NCI-H1436 (cell line): ENCODE data around the gene ETDB.
"Not testable (repeated sequence)": the region's sequence is repeated elsewhere in the genome, so short reads cannot be mapped to it uniquely, and the experiment has no call there.

Experiments used
- DNase-seq: peaks from one replicate; lab custom pipeline; 2025; lab: John Stamatoyannopoulos, UW

Gene ETDB

GRCh38 chrX:135120056-135120576, at the start of gene ETDB:
TSS of gene ETDB (minus strand) at chrX:135120526. CDS start at chrX:135119261, 1,265 bp downstream.
- DNase-seq = not testable (repeated sequence)

DNA sequence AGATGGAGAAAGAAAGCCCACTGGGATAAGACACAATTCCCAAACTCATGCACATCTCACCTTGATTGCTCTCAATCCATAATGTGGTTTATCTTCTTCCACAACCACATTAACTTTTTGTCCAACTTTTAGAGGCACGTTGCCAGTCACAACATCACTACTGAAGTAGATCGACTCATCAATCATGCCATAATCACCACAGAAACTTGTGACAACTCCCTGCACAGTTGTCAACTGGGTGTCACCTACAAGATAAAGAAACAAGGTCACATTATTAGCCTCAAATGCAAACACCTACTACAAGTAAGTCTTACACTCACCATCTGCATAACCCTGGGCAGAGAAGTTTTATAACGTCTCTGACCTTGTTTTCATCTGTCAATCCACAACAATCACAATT, 49.2 kb upstream of the ETDB start:
- not testable (repeated sequence) for DNase-seq

DNA sequence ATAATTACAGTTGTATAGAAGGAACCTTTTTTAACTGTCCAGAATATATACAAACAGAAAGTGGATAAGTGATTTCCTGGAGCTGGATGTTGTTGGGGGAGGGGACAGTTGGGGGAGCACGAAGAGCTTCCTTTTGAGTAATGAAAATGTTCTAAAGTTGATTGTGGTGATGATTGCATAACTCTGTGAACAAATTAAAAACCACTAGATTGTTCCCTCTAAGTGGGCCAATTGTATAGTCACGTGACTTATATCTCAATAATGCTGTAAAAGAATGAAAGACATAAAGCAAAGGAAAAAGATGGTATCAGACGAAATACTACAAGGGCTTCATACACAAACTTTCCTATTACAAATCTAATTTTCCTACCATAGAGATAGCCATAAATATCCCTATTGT, 48.2 kb upstream of the ETDB start:
- DNase-seq = no peak

DNA sequence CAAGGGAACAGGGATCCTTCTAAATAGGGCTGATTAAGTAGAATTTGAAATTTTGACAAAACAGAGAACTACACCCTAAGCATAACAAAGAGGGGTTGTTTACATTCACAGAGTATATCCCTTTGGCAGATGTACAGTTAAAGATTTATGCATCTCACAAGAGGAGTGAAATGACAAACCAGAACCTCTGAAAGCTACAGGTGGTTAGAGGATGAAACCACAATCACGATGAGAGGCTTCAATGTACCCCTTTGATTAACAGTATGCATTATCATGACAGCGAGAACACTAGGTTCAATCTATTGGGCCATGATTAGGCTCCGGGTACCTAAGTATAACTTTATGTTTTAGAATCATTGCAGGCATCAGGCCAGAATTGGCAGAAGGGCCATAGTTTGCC, 34.4 kb upstream of the ETDB start:
- not testable (repeated sequence) for DNase-seq

DNA sequence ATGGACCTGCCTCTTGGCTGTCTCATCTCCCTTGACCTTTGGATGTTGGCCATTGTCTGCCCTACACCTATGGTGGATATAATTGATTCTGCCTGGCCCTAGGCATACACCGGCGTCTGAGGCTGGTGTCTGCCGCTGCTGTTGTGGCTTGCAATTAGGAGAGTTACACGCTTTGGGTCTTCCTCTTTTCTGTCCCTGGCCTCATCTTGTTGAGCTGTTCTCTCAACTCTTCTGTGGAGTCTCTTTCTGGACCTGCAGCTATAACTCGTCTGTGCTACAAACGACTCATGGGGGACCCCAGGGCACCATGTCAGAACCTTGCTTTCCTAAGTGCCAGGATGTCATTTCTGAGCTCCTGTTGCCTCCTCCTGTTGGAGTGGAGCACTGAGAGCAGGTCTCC, 5.8 kb upstream of the ETDB start:
- DNase-seq = not testable (repeated sequence)

DNA sequence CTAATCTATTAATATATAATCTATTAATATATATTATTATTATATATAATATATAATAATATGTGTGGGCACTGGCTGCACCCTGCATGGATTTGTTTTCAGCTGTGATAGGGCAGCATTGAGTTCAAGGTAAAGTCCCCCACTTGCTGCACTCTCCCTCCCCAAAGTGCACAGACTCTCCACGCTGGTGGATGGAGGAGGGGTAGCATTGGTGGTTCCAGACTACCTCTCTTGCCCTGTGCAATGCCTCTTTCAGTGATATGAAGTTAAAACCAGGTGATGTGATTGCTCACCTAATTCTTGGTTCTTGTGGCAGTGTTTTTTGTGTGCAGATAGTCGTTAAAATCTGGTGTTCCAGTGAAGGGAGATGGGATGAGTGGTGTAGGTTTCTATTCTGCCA, 4.3 kb downstream of the ETDB start:
- DNase-seq = not testable (repeated sequence)

DNA sequence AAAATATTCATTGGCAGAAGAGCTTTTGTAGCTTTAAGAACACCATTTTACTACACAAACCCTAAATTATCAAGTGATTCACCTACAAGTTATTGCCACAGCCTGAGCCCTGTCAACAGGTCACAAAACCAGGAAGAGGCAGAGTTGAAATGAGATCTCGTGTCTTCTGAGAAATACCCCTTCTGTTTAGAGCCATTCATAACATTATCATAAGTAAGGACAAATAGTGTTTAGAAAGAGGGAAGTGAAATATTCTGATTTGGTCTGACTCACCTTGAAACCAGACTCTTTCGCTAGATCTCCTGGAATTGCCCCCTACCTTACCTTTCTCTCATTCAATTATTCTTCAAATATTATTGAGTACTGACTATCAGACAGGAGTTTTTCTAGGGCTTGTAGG, 5.9 kb downstream of the ETDB start:
- no peak for DNase-seq

DNA sequence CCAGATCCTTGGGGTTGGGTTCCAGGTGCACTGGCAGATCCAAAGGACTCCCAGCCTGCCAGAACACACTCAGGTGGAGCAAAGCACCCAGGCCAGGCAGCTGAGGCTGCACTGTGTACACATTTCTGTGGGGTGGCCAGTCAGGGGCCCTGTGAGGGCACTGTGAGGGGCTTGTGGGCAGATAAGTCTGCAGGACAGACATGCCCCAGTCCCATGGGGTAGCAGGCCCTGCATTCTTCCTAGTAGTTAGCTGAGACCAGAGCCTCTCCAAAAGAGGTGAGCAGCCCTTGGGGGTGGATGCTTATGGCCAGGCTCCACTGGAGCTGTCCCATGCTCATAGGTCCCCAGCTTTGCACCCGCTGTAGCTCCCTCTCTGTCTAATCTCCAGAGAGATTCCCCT, 7.6 kb downstream of the ETDB start:
- DNase-seq = no peak

DNA sequence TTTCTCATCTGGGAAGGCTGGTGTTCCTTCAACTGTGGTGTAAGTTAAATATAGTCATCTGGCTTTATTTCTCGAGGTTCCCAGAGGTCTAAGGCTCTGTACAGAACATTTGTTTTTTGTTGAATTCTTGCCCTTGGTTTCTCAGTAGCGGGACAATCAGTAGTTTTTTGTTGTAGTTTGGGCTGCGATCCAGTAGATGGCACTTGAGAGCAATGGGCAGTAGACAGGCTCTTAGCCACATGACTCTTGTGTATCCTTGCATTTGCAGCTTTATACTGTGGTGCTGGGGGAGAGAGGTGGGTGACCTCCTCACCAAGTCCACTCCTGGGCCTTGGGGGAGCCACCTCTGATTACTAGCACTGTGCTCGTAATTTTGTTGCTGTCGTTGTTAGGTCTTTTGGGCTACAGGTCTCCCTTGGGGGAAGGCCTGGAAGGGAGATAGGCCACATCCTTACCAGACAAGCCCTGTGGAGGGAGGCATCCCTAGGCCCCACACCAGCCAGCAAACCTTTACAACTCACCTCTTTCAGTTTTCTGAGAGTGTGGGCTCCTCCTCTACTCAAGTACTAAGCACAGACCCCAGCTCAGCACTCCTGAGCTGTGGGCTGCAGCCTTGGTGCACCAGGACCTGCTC, 8.1 kb downstream of the ETDB start:
- DNase-seq = peak; percentile 27

- DNase-seq = no peak
Observed at GRCh38 chrX:135109554-135109953, 10.8 kb downstream of the ETDB start.

- no peak for DNase-seq
Observed at GRCh38 chrX:135099493-135099783, 20.9 kb downstream of the ETDB start.

GRCh38 chrX:135097196-135097744, 23.1 kb downstream of the ETDB start:
- not testable (repeated sequence) for DNase-seq

DNA sequence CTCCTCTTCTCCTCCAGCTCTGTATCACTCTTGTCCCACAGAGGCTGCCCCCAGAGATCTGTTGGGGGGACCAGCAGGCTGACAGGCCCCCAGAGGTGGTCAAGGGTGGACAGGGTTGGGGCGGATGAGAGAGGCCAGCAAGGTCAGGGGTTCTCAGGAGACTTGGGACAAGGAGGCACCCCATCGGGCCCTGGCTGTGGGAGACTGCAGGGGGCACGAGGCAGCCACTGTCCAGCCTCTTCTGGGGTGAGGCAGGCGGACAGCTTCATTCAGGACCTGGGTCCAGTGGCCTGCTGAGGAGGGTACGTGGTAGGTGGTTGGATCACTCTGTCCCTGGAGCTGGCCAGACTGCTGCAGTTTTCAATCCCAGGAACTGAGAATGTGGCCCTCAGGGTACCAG, 24.6 kb downstream of the ETDB start:
- no peak for DNase-seq

DNA sequence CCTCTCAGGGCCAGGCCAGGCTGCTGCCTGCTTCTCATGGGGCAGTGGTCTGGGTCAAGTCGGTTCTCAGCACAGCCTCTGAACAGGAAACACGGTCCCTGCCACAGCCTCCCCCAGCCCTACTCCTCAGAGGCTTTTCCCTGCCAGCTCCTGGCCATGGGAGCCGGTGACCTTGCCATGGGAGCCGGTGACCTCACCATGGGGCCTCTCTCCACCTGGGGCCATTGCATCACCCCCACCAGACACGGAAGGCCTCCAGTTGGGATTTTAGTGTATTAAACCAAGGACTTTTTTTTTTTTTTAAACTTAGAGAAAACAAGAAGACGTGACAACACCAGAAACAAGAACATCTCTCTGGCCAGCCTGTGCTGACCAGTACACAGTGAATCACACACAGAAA, 25.6 kb downstream of the ETDB start:
- no peak for DNase-seq

GRCh38 chrX:135089126-135089525, 31.2 kb downstream of the ETDB start:
- no peak for DNase-seq

DNA sequence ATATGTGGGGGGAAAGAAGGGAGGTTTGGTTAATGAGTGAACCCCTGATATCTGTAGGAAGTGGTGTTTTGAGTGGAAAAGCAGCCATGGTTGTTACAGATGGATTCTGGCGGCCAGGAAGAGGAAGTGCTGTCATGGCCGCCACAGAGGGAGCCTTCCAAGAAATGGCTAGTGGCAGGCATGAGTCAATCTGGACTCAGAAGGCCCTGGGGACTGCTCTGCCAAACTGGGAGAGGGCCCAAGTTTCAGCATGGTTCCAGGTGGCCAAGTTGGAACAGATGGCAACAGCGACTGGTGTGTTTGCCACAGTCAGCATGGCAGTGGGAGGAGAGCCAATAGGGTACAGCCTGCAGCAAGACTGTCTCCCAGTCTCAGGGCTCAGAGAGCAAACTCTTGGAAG, 32.5 kb downstream of the ETDB start:
- DNase-seq = no peak

- peak; percentile 79 for DNase-seq
Observed at GRCh38 chrX:135086197-135086854, 34.0 kb downstream of the ETDB start.

GRCh38 chrX:135081693-135082404, 38.5 kb downstream of the ETDB start:
- no peak for DNase-seq
